Measurements from ENCODE around the gene RAB5IF.

- no peak for TF ChIP-seq CEBPB (IDR thresholded peaks at IDR 0.05; ENCODE audit: low read depth, low read length)
- TF ChIP-seq CTCF (conservative IDR thresholded peaks at IDR 0.05; ENCODE audit: low read depth, low read length), result no peak
- no peak for TF ChIP-seq POLR2A (IDR thresholded peaks at IDR 0.05; ENCODE audit: low read depth, low read length)
Observed at GRCh38 chr20:36578356-36579041, 27.1 kb upstream of the RAB5IF start.
